AG09319 (cell line): ENCODE data around the gene ZNF2.

Source experiments
- DNase-seq: peaks from one replicate; pipeline ENCODE4 v3.0.0-alpha.2; 2010; ENCODE audit warnings: low read depth; ENCODE audit errors: extremely low read depth
- CTCF ChIP-seq: IDR thresholded peaks from 2 replicates; pipeline ENCODE4 v1.5.1; 2011; ENCODE audit warnings: low read depth, mild to moderate bottlenecking, inconsistent platforms, low read length, moderate library complexity

The ZNF2 gene

GRCh38 chr2:95158441-95158840, 7.2 kb upstream of the ZNF2 start:
- no peak for TF ChIP-seq CTCF
- no peak for DNase-seq

- no peak for TF ChIP-seq CTCF
- no peak for DNase-seq
Measured at GRCh38 chr2:95158891-95159619, 6.6 kb upstream of the ZNF2 start.

- peak; percentile 28 for DNase-seq
- no peak for TF ChIP-seq CTCF
Measured at GRCh38 chr2:95159690-95160449, 5.7 kb upstream of the ZNF2 start, which contains the start of gene ZNF514. ZNF514 (minus strand) TSS chr2:95159848; CDS start chr2:95153253, 6,595 bp downstream.

GRCh38 chr2:95165030-95165370, 609 bp upstream of the ZNF2 start:
- no peak for TF ChIP-seq CTCF
- DNase-seq: no peak

GRCh38 chr2:95166065-95166763, 605 bp downstream of the ZNF2 start:
- no peak for TF ChIP-seq CTCF
- no peak for DNase-seq

GRCh38 chr2:95171902-95172301, 6.3 kb downstream of the ZNF2 start:
- no peak for DNase-seq
- TF ChIP-seq CTCF: no peak

- DNase-seq: no peak
- TF ChIP-seq CTCF: no peak
Measured at GRCh38 chr2:95174031-95174542, 8.5 kb downstream of the ZNF2 start.
